Karpas-422 (cell line): ENCODE results near the gene GBP3. TPM values are rescaled to one million over a fixed set of nuclear protein-coding genes. Genes with fewer than 3 reads are reported as not detected.

Source experiments
- small RNA-seq: library from RNA; depleted of rRNA; stranded (forward); fragments of <200 nt; gene quantifications from one replicate; pipeline ENCODE3, GENCODE V24; 2014
- total RNA-seq: library from RNA; depleted of rRNA; stranded (reverse); fragments of >200 nt; shearing (Covaris generic); gene quantifications from 2 replicates; pipeline ENCODE4 v1.2.3, GENCODE V29; 2014; ENCODE audit warnings: low replicate concordance; rRNA removed

GBP3 gene
- total RNA-seq, 1 experiment from 2014 or later: 3.2 TPM

Small RNA genes lying within 50 kb of the gene (small RNA-seq; reads per million reads assigned to genes)
- not detected for gene RF00019

Other genes starting within 250 kb of the GBP3 start
- 47.7 and 71.0 TPM in 2 replicates for gene GTF2B, start 131.3 kb downstream of the GBP3 start, total RNA-seq
- gene KYAT3, start 30.2 kb downstream of the GBP3 start, total RNA-seq: 19.1 and 36.0 TPM in 2 replicates
- 10.3 and 10.6 TPM in 2 replicates for gene RBMXL1, start 30.2 kb downstream of the GBP3 start, total RNA-seq
- 0.29 and 0.34 TPM in 2 replicates for gene GBP1, start 42.3 kb upstream of the GBP3 start, total RNA-seq
- not detected in 2 replicates for gene GBP2, start 103.2 kb upstream of the GBP3 start, total RNA-seq
- not detected in 2 replicates for gene GBP7, start 153.1 kb upstream of the GBP3 start, total RNA-seq
- not detected in 2 replicates for gene GBP4, start 176.1 kb upstream of the GBP3 start, total RNA-seq
- gene GBP5, start 250.0 kb upstream of the GBP3 start, total RNA-seq: not detected in 2 replicates